Caco-2 (cell line): ENCODE measurements around the gene FBXO46. TPM values are rescaled to one million over a fixed set of nuclear protein-coding genes. Genes with fewer than 3 reads are reported as not detected.

Experiments used
- BruUV-seq: library from RNA; stranded (reverse); fragments of 400-500 nt; replicated peaks from 2 replicates; lab custom pipeline; 2021; lab: Mats Ljungman, UMichigan
- CTCF ChIA-PET: fragments of 300-600 bp; sonication (Branson Sonifier 250); formaldehyde crosslinking; loops from one replicate; lab custom pipeline; 2022; ENCODE audit warnings: antibody characterized with exemption; lab: Charles Lee
- POLR2A ChIA-PET: fragments of 300-600 bp; sonication (Branson Sonifier 250); formaldehyde crosslinking; loops from one replicate; lab custom pipeline; 2022; ENCODE audit warnings: antibody characterized with exemption; lab: Charles Lee
- DNase-seq, 2 experiments: peaks; one replicate each; pipeline versions ENCODE4 v3.0.0 to v3.0.0-alpha.2; 2020 to 2022
- H3K27me3 ChIP-seq: replicated peaks from 2 replicates; pipeline ENCODE4 v1.6.0; 2011; ENCODE audit warnings: low read length; ENCODE audit not compliant: control insufficient read depth, insufficient read depth
- H3K36me3 ChIP-seq: 2 replicates; pipeline ENCODE4 v1.5.1; 2011; ENCODE audit warnings: low read length; ENCODE audit not compliant: control insufficient read depth, insufficient read depth
- H3K4me1 ChIP-seq: fragments of 250-450 bp; sonication (Bioruptor Pico); 2 replicates; pipeline ENCODE4 v1.5.1; 2020; ENCODE audit warnings: mild to moderate bottlenecking
- H3K4me3 ChIP-seq: 2 replicates; pipeline ENCODE4 v1.5.1; 2011; ENCODE audit warnings: low read depth, mild to moderate bottlenecking, control low read depth, low read length
- H3K9me3 ChIP-seq: fragments of 250-450 bp; sonication (Bioruptor Pico); 2 replicates; pipeline ENCODE4 v1.5.1; 2020; ENCODE audit warnings: mild to moderate bottlenecking, moderate library complexity
- H3K27ac Mint-ChIP-seq: one replicate; pipeline ENCODE4 v1.8.0; 2022; ENCODE audit warnings: mixed read lengths; ENCODE audit not compliant: unreplicated experiment
- H3K27me3 Mint-ChIP-seq: one replicate; pipeline ENCODE4 v1.8.0; 2022; ENCODE audit warnings: mixed read lengths; ENCODE audit not compliant: insufficient read depth, unreplicated experiment
- H3K36me3 Mint-ChIP-seq: one replicate; pipeline ENCODE4 v1.8.0; 2022; ENCODE audit warnings: mild to moderate bottlenecking, mixed read lengths; ENCODE audit not compliant: insufficient read depth, unreplicated experiment
- H3K4me1 Mint-ChIP-seq: one replicate; pipeline ENCODE4 v1.8.0; 2022; ENCODE audit warnings: low read depth, mixed read lengths; ENCODE audit not compliant: unreplicated experiment
- H3K4me3 Mint-ChIP-seq: one replicate; pipeline ENCODE4 v1.8.0; 2022; ENCODE audit warnings: mild to moderate bottlenecking, moderate library complexity, mixed read lengths; ENCODE audit not compliant: unreplicated experiment
- H3K9me3 Mint-ChIP-seq: one replicate; pipeline ENCODE4 v1.8.0; 2022; ENCODE audit warnings: mixed read lengths; ENCODE audit not compliant: unreplicated experiment
- intact Hi-C: fragments of 100-400 bp; cut with micrococcal nuclease; formaldehyde crosslinking; loops from one replicate; pipeline ENCODE4 v1.10.0; 2022; ENCODE audit not compliant: unreplicated experiment
- total RNA-seq: library from RNA; stranded (reverse); gene quantifications from 2 replicates; pipeline ENCODE4 v1.2.3, GENCODE V29; 2022
- TF ChIP-seq, protein P1 (sequence below), 2 experiments: fragments of 200-600 bp in 1 of 2; IDR thresholded peaks; 1 replicate in 1 of 2; 2 replicates in 1 of 2; pipeline versions ENCODE4 v1.5.1 to v1.8.0; 2011 to 2022; ENCODE audit warnings: antibody characterized with exemption in 1 of 2, control low read depth in 1 of 2, inconsistent platforms in 1 of 2, low read depth in 1 of 2, low read length in 1 of 2, mild to moderate bottlenecking in 1 of 2, moderate library complexity in 1 of 2; ENCODE audit not compliant: insufficient read depth in 1 of 2, severe bottlenecking in 1 of 2, unreplicated experiment in 1 of 2

Gene FBXO46
- total RNA-seq, 1 experiment from 2014 or later = 31.0 TPM

DNA sequence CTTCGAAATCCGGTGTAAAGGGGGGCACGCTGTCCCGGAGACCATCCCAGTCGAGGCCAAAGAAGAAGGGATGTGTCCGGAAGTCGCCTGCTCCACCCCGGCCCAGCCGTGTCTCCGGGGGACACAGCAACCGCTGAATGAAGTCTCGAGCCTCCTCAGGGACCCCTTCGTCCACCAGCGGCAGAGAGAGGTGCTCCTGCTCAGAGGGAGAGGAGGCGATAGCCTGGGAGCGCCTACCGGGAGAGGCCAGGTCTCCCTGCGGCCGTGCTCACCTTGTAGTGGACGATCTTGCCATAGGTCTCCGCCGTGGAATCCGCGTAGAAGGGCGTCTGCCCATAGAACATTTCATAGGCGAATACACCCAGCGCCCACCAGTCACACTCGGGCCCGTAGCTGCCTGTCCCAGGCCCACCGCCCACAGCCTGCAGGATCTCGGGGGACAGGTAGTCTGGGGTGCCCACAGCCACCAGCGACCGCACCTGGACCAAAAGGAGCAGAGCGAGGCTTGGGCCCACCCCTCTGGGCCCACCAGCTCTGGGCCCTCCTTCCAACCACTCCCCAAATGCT is 46.8 kb upstream of the FBXO46 start:
- TF ChIP-seq, protein P1, sequence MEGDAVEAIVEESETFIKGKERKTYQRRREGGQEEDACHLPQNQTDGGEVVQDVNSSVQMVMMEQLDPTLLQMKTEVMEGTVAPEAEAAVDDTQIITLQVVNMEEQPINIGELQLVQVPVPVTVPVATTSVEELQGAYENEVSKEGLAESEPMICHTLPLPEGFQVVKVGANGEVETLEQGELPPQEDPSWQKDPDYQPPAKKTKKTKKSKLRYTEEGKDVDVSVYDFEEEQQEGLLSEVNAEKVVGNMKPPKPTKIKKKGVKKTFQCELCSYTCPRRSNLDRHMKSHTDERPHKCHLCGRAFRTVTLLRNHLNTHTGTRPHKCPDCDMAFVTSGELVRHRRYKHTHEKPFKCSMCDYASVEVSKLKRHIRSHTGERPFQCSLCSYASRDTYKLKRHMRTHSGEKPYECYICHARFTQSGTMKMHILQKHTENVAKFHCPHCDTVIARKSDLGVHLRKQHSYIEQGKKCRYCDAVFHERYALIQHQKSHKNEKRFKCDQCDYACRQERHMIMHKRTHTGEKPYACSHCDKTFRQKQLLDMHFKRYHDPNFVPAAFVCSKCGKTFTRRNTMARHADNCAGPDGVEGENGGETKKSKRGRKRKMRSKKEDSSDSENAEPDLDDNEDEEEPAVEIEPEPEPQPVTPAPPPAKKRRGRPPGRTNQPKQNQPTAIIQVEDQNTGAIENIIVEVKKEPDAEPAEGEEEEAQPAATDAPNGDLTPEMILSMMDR (IDR thresholded peaks at IDR 0.05; ENCODE audit: insufficient read depth in 1 of 2, low read depth in 1 of 2, low read length in 1 of 2, severe bottlenecking in 1 of 2, unreplicated experiment in 1 of 2) = no peak
- intact Hi-C loops = no loop called here
- POLR2A ChIA-PET = no interaction called here
- Histone ChIP-seq H3K36me3 (no peaks in the 10 kb centered on the region), H3K9me3 (no peaks in the 10 kb centered on the region), H3K4me3 (no peak overlapping the region), H3K4me1 (peaks cover 12% of the 10 kb centered on the region), H3K27me3 (no peaks in the 10 kb centered on the region)
- CTCF ChIA-PET = interaction anchor here (0.6 kb wide), 1 partner anchor 109 kb away, joined by 6 read pairs; the partner anchor contains the start of gene IRF2BP1
- Mint-ChIP-seq H3K27me3 (no peaks in the 10 kb centered on the region), H3K4me1 (peaks cover 18% of the 10 kb centered on the region), H3K27ac (peak overlapping the region; percentile 9), H3K9me3 (no peaks in the 10 kb centered on the region), H3K36me3 (peaks cover 72% of the 10 kb centered on the region), H3K4me3 (peak overlapping the region; percentile 73)
- BruUV-seq = no TSS peak
- DNase-seq = no peak

DNA sequence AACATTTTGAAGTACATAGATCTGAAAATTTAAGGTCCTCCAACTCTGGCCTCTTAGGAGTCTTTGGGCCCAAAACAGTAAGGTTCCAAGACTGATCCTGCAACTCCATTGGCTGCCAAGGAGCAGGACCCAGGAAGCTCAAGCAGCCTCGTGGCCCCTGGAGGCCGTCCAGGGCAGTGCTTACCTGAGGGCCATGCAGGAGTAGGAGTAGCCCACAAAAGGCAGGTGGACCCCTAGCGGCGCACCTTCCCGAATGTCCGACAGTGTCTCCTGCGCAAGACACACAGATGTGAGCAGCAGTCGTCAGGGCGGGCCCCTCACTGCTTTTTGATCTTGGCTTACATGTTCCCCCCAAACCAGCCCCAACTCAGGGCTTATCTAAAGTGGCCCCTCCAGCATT is 44.1 kb upstream of the FBXO46 start:
- Mint-ChIP-seq H3K27ac (peak overlapping the region; percentile 36), H3K4me3 (peak overlapping the region; percentile 36), H3K9me3 (no peaks in the 10 kb centered on the region), H3K4me1 (peaks cover 18% of the 10 kb centered on the region), H3K27me3 (no peaks in the 10 kb centered on the region), H3K36me3 (peaks cover 74% of the 10 kb centered on the region)
- Histone ChIP-seq H3K4me3 (no peak overlapping the region), H3K36me3 (no peaks in the 10 kb centered on the region), H3K27me3 (no peaks in the 10 kb centered on the region), H3K4me1 (peaks cover 1% of the 10 kb centered on the region), H3K9me3 (no peaks in the 10 kb centered on the region)
- TF ChIP-seq, protein P1 (IDR thresholded peaks at IDR 0.05; ENCODE audit: insufficient read depth in 1 of 2, low read depth in 1 of 2, low read length in 1 of 2, severe bottlenecking in 1 of 2, unreplicated experiment in 1 of 2) = peak; percentile 68 to 93
- no TSS peak for BruUV-seq
- intact Hi-C loops = loop anchor here (5.0 kb wide), 1 partner anchor 108 kb away; no protein-coding TSS in a partner anchor
- peak; percentile 92 to 93 for DNase-seq
- ChIA-PET CTCF (interaction anchor here (0.5 to 1.7 kb wide), 15 partner anchors 8 to 128 kb away, joined by 3 to 14 read pairs (median 7); partner anchors contain the start of genes DMPK, DMWD, FBXO46 and QPCTL), POLR2A (interaction anchor here (0.6 to 1.3 kb wide), 4 partner anchors 8 to 78 kb away, joined by 3 to 6 read pairs (median 4); partner anchors contain the start of genes DMPK, DMWD and FBXO46)

DNA sequence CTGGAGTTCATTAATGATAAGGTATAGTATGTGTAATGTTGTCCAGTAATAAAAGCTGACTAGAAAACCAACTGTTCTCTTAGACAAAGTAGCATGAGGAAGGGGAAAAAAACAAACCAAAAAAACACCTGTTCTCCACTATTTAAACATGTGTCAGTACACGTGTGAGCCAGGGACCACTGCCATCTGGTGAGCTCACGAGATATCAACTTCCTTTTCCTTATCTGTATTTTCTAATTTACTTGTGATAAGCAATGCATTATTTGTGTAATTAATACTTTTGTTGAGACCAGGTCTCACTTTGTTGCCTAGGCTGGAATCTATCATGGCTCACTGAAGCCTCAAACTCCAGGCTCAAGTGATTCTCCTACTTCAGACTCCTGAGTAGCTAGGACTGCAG is 42.7 kb upstream of the FBXO46 start:
- H3K27me3 ChIP-seq = no peaks in the 10 kb centered on the region
- no peaks in the 10 kb centered on the region for H3K4me1 ChIP-seq
- TF ChIP-seq, protein P1 (IDR thresholded peaks at IDR 0.05; ENCODE audit: insufficient read depth in 1 of 2, low read depth in 1 of 2, low read length in 1 of 2, severe bottlenecking in 1 of 2, unreplicated experiment in 1 of 2) = no peak
- no TSS peak for BruUV-seq
- ChIA-PET CTCF (interaction anchor here (0.5 to 0.7 kb wide), 2 partner anchors 51 to 693 kb away, joined by 3 to 4 read pairs; no protein-coding TSS in a partner anchor), POLR2A (no interaction called here)
- H3K27ac Mint-ChIP-seq = no peak overlapping the region
- no peaks in the 10 kb centered on the region for H3K9me3 Mint-ChIP-seq
- H3K4me1 Mint-ChIP-seq = peaks cover 7% of the 10 kb centered on the region
- DNase-seq = no peak
- no peak overlapping the region for H3K4me3 Mint-ChIP-seq
- intact Hi-C loops = loop anchor here (5.0 kb wide), 1 partner anchor 109 kb away; no protein-coding TSS in a partner anchor
- H3K9me3 ChIP-seq = no peaks in the 10 kb centered on the region
- H3K4me3 ChIP-seq = no peak overlapping the region
- no peaks in the 10 kb centered on the region for H3K27me3 Mint-ChIP-seq
- peaks cover 73% of the 10 kb centered on the region for H3K36me3 Mint-ChIP-seq
- H3K36me3 ChIP-seq = no peaks in the 10 kb centered on the region
